ENCODE results near the gene TNIK. TPM values are rescaled to one million over a fixed set of nuclear protein-coding genes. Genes with fewer than 3 reads are reported as not detected.

TNIK gene
- total and polyA plus RNA-seq, 10 of the 15 experiments (the other 5 are each of a cell fraction or from before 2014, with no cell fraction given): 13.9 to 74.3 (median 48.2) TPM

DNA sequence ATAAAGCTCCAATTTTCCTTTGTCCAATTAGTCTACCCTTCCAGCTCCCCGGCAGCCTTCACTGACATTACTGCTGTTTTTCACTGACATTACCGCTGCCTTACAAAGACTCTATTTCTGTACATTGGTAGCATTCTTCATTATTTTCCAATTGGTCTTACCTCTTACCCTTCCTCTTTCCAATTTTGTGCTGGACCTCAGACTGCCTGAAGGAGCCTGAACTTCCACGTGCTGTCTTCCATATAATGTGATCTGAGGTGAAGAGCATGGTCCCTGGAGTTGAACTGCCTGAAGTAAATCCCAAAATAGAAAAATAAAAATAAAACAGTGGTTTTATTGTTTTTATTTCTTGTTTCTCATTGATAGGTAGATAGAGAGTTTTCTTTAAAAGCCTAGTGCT lies 9.2 kb upstream of the TNIK start:
- in situ Hi-C loops (cut with MboI): no loop called here

More for the DNA sequence above, 9.2 kb upstream of the TNIK start:
- no peak overlapping the region for H3K4me2 ChIP-seq (ENCODE audit: control insufficient read depth, insufficient read depth)
- H3K36me3 ChIP-seq (ENCODE audit: control insufficient read depth in 2 of 2, insufficient read depth in 2 of 2, low read length in 1 of 2): no peaks in the 10 kb centered on the region
- DNase-seq (ENCODE audit: low read depth, low spot score): no peak
- H3K27ac ChIP-seq (ENCODE audit: control insufficient read depth, insufficient read depth): no peak overlapping the region
- H3K4me3 ChIP-seq: no peak overlapping the region
- H2AFZ ChIP-seq (ENCODE audit: control insufficient read depth, low read depth, low read length): no peak overlapping the region
- H3K79me2 ChIP-seq (ENCODE audit: control insufficient read depth, insufficient read depth, low read length): no peaks in the 10 kb centered on the region
- no peaks in the 10 kb centered on the region for H3K27me3 ChIP-seq (replicated peaks in 1 of 2; ENCODE audit: control insufficient read depth in 2 of 2, insufficient read depth in 2 of 2, low read length in 1 of 2)
- intact Hi-C loops (cut with micrococcal nuclease; ENCODE audit: unreplicated experiment): loop anchor here (10.0 kb wide), 2 partner anchors 335 to 1115 kb away; partner anchors contain the start of gene SKIL
- SMC1A ChIA-PET (ENCODE audit: uncharacterized antibody, unreplicated experiment): interaction anchor here (0.9 to 1.5 kb wide), 3 partner anchors 8 to 585 kb away, joined by 3 to 4 read pairs (median 3); no protein-coding TSS in a partner anchor
- no TSS peak for BruUV-seq (replicated peaks)
- H3K9ac ChIP-seq (ENCODE audit: control insufficient read depth, insufficient read depth, low read length): no peak overlapping the region
- 81% methylated on average over 3 of the region's 3 CpGs for WGBS (ENCODE audit: insufficient coverage, insufficient replicate concordance, low lambda C conversion rate, missing lambda C conversion rate)
- POLR2A ChIA-PET: no interaction called here
- peaks cover 12% of the 10 kb centered on the region; the same call in 1 of the 2 replicates for H3K4me1 ChIP-seq (ENCODE audit: control insufficient read depth, insufficient read depth, low read length)
- peaks cover 3% of the 10 kb centered on the region; the same call in 2 of the 3 replicates for H3K9me3 ChIP-seq (replicated peaks; ENCODE audit: control insufficient read depth, insufficient read depth, low read length)
- ATAC-seq: no peak
- RAD21 ChIA-PET (ENCODE audit: unreplicated experiment): interaction anchor here (1.2 kb wide), 1 partner anchor 96 kb away, joined by 4 read pairs; no protein-coding TSS in a partner anchor
- FAIRE-seq: no peak
- H4K20me1 ChIP-seq (ENCODE audit: control insufficient read depth, insufficient read depth): no peaks in the 10 kb centered on the region
- TF ChIP-seq, protein P1, sequence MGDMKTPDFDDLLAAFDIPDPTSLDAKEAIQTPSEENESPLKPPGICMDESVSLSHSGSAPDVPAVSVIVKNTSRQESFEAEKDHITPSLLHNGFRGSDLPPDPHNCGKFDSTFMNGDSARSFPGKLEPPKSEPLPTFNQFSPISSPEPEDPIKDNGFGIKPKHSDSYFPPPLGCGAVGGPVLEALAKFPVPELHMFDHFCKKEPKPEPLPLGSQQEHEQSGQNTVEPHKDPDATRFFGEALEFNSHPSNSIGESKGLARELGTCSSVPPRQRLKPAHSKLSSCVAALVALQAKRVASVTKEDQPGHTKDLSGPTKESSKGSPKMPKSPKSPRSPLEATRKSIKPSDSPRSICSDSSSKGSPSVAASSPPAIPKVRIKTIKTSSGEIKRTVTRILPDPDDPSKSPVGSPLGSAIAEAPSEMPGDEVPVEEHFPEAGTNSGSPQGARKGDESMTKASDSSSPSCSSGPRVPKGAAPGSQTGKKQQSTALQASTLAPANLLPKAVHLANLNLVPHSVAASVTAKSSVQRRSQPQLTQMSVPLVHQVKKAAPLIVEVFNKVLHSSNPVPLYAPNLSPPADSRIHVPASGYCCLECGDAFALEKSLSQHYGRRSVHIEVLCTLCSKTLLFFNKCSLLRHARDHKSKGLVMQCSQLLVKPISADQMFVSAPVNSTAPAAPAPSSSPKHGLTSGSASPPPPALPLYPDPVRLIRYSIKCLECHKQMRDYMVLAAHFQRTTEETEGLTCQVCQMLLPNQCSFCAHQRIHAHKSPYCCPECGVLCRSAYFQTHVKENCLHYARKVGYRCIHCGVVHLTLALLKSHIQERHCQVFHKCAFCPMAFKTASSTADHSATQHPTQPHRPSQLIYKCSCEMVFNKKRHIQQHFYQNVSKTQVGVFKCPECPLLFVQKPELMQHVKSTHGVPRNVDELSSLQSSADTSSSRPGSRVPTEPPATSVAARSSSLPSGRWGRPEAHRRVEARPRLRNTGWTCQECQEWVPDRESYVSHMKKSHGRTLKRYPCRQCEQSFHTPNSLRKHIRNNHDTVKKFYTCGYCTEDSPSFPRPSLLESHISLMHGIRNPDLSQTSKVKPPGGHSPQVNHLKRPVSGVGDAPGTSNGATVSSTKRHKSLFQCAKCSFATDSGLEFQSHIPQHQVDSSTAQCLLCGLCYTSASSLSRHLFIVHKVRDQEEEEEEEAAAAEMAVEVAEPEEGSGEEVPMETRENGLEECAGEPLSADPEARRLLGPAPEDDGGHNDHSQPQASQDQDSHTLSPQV (IDR thresholded peaks at IDR 0.05): no peak
- TF ChIP-seq EGR1 (IDR thresholded peaks at IDR 0.05; ENCODE audit: borderline replicate concordance in 1 of 2, low read depth in 2 of 2, low read length in 2 of 2): no peak
- TF ChIP-seq, protein P2, sequence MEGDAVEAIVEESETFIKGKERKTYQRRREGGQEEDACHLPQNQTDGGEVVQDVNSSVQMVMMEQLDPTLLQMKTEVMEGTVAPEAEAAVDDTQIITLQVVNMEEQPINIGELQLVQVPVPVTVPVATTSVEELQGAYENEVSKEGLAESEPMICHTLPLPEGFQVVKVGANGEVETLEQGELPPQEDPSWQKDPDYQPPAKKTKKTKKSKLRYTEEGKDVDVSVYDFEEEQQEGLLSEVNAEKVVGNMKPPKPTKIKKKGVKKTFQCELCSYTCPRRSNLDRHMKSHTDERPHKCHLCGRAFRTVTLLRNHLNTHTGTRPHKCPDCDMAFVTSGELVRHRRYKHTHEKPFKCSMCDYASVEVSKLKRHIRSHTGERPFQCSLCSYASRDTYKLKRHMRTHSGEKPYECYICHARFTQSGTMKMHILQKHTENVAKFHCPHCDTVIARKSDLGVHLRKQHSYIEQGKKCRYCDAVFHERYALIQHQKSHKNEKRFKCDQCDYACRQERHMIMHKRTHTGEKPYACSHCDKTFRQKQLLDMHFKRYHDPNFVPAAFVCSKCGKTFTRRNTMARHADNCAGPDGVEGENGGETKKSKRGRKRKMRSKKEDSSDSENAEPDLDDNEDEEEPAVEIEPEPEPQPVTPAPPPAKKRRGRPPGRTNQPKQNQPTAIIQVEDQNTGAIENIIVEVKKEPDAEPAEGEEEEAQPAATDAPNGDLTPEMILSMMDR (IDR thresholded peaks at IDR 0.05 in 2 of 3, conservative IDR thresholded peaks at IDR 0.05 in 1 of 3; ENCODE audit: control insufficient read depth in 2 of 3, extremely low read depth in 1 of 3, insufficient read depth in 1 of 3, low read depth in 3 of 3, low read length in 3 of 3): no peak
- no peak for TF ChIP-seq FOS (IDR thresholded peaks at IDR 0.05; ENCODE audit: borderline replicate concordance, extremely low read depth, insufficient read length)
- TF ChIP-seq MTA2 (IDR thresholded peaks at IDR 0.05; ENCODE audit: low read depth): no peak
- no peak for TF ChIP-seq ZNF217 (IDR thresholded peaks at IDR 0.05)
- CTCF ChIA-PET: interaction anchor here (1.1 to 1.4 kb wide), 3 partner anchors 8 to 267 kb away, joined by 3 to 4 read pairs (median 3); no protein-coding TSS in a partner anchor

Data from GM12878 (cell line).